HG02884 (cell line): ENCODE data around the gene ECPAS.
"Not testable (repeated sequence)": the region's sequence is repeated elsewhere in the genome, so short reads cannot be mapped to it uniquely, and the experiment has no call there.

ENCODE experiments used
- ATAC-seq: cut with Tn5 transposase; IDR thresholded peaks from one replicate; pipeline ENCODE4 v1.9.1; 2021; ENCODE audit warnings: mild to moderate bottlenecking, moderate library complexity; ENCODE audit not compliant: unreplicated experiment

Gene ECPAS

GRCh38 chr9:111474385-111474784 lies 9.8 kb downstream of the ECPAS start:
- no peak for ATAC-seq

GRCh38 chr9:111467778-111468367 lies 16.3 kb downstream of the ECPAS start:
- no peak for ATAC-seq

GRCh38 chr9:111463048-111463447 lies 21.1 kb downstream of the ECPAS start:
- no peak for ATAC-seq

- no peak for ATAC-seq
These were observed 25.8 kb downstream of the ECPAS start for GRCh38 chr9:111458139-111459009.

GRCh38 chr9:111456529-111456928 lies 27.7 kb downstream of the ECPAS start:
- no peak for ATAC-seq

GRCh38 chr9:111455638-111456037 lies 28.5 kb downstream of the ECPAS start:
- no peak for ATAC-seq

GRCh38 chr9:111454751-111455150 lies 29.4 kb downstream of the ECPAS start:
- ATAC-seq: no peak

- no peak for ATAC-seq
These were observed 32.6 kb downstream of the ECPAS start for GRCh38 chr9:111451570-111451969.

- no peak for ATAC-seq
These were observed 34.1 kb downstream of the ECPAS start for GRCh38 chr9:111450124-111450523.

GRCh38 chr9:111449705-111450104 lies 34.5 kb downstream of the ECPAS start:
- no peak for ATAC-seq

- ATAC-seq: not testable (repeated sequence)
These were observed 38.4 kb downstream of the ECPAS start for GRCh38 chr9:111445799-111446198.

- no peak for ATAC-seq
These were observed 40.7 kb downstream of the ECPAS start for GRCh38 chr9:111443454-111443853.

GRCh38 chr9:111442360-111443027 lies 41.7 kb downstream of the ECPAS start:
- no peak for ATAC-seq

GRCh38 chr9:111440226-111440625 lies 44.0 kb downstream of the ECPAS start:
- no peak for ATAC-seq

- no peak for ATAC-seq
These were observed 45.5 kb downstream of the ECPAS start for GRCh38 chr9:111438541-111439235.

- ATAC-seq: no peak
These were observed 47.6 kb downstream of the ECPAS start for GRCh38 chr9:111436571-111436970.

- no peak for ATAC-seq
These were observed 51.1 kb downstream of the ECPAS start for GRCh38 chr9:111433082-111433481.

- ATAC-seq: no peak
These were observed 52.5 kb downstream of the ECPAS start for GRCh38 chr9:111431684-111432083.

- no peak for ATAC-seq
These were observed 55.0 kb downstream of the ECPAS start for GRCh38 chr9:111429175-111429574.

- no peak for ATAC-seq
These were observed 57.0 kb downstream of the ECPAS start for GRCh38 chr9:111427186-111427585.

- no peak for ATAC-seq
These were observed 60.8 kb downstream of the ECPAS start for GRCh38 chr9:111423389-111423788.
